EH (cell line): ENCODE data around the gene KASH5.

Experiments used
- DNase-seq: peaks from one replicate; pipeline ENCODE4 v3.0.0-alpha.2; 2015; ENCODE audit warnings: low read depth

KASH5 gene

DNA sequence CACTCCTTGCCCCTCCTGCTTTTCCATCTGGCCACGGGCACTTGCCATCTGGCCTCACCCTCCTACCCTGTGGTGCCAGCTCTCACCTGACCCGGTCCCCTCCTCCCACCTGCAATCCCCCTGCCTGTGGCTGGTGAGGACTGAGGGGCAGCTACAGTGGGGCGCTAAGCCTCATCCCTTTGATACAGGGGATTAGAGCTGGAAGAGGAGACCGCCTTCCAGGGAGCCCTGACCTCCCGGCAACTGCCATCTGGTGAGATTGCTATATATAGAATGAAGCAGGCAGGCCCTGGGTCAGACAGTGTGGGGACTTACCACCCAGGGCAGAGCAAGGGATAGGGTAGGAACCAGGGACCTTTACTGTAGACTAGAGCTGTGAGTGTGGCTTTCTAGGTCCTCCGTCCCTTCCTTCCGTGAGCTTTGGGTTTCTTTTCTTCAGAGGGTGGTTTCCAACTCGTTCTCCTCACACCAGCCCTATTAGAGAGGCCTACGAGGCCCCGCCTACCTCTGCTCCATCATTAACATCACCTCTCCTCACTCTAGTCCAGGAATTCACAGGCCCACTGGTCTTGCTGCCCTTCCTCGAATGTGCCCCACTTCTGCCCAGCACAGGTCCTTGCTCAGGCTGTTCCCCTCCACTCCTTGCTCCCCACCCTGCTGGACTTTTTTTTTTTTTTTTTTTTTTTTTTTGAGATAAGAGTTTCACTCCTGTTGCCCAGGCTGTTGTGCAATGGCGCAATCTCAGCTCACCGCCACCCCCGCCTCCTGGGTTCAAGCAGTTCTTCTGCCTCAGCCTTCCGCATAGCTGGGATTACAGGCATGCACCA lies 7.7 kb downstream of the KASH5 start:
- DNase-seq: no peak

DNA sequence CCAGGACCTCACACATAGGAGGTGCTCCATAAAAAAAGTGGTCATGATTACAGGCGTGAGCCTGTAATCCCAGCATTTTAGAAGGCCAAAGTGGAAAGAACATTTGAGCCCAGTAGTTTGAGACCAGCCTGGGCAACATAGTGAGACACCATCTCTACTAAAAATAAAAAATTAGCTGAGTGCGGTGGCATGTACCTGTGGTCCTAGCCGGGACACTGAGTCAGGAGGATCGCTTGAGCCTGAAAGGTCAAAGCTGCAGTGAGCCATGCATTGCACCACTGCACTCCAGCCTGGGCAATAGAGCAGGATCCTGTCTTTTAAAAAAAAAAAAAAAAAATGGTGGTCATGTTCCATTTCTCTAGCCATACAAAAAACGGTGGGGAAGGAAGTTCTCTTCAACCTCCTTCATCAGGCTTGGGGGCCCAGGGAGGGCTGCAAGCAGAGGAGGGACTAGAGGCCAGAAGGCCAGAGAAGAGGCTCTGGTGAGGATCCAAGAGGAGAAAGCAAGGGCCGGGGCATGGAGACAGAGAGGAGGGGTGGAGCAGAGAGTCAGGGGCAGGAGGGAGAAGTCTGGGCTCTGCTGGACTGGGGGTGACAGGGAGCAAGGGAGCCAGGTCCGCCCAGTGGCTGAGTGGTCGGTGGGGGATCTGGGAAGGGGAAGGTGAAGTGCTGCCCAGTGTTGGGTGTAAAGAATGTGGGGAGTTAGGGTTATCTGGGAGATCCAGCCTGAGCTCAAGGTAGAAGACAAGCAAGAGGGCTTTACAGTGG lies 8.9 kb downstream of the KASH5 start:
- no peak for DNase-seq

DNA sequence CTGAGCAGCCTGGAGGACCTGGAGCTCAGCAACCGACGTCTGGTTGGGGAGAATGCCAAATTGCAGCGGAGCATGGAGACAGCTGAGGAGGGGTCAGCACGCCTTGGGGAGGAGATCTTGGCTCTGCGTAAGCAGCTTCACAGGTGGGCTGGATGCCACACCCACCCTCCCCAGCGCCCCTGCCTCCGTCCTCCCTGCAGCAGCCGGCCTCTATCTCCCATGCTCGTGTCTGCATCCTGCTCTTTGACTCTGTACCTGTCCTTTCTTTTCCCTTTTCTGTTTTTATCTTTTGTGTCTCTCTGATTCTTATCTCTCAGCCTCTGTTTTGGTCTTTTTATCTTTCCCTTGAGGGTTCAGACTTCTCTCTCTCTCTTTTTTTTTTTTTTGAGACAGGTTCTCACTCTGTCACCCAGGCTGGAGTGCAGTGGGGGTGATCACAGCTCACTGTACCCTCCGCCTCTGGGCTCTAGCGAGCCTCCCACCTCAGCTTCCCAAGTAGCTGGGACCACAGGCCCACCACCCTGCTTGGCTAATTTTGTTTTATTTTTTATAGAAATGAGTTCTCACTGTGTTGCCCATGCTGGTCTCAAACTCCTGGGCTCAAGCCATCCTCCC lies 10.1 kb downstream of the KASH5 start:
- DNase-seq: no peak

DNA sequence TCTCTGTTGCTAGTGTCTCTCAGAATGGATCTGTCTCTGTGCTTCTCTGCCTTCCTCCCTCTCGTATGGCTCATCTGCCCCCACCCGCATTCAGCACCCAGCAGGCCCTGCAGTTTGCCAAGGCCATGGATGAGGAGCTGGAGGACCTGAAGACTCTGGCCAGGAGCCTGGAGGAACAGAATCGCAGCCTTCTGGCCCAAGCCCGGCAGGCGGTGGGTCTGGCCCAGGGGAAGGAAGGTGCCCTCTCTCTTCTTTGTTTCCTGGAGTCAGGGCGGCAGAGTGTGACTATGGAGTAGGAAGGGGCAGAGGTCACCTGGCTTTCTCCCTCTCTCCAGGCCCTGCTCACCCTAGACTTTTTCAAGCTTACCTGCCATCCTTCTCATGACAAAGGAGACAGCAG lies 10.9 kb downstream of the KASH5 start:
- no peak for DNase-seq

DNA sequence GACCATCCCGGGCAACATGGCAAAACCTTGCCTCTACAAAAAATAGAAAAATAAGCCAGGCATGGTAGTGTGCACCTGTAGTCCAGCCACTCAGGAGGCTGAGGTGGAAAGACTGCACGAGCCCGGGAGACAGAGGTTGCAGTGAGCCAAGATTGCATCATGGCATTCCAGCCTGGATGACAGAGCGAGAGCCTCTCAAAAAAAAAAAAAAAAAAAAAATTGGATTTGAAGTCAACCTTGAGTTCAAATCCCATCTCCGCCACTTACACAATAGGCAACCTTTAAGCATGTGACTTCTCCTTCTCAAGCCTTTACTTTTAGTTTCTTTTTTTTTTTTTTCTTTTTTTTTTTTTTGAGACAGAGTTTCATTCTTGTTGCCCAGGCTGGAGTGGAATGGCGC lies 12.0 kb downstream of the KASH5 start:
- peak; percentile 32 for DNase-seq

DNA sequence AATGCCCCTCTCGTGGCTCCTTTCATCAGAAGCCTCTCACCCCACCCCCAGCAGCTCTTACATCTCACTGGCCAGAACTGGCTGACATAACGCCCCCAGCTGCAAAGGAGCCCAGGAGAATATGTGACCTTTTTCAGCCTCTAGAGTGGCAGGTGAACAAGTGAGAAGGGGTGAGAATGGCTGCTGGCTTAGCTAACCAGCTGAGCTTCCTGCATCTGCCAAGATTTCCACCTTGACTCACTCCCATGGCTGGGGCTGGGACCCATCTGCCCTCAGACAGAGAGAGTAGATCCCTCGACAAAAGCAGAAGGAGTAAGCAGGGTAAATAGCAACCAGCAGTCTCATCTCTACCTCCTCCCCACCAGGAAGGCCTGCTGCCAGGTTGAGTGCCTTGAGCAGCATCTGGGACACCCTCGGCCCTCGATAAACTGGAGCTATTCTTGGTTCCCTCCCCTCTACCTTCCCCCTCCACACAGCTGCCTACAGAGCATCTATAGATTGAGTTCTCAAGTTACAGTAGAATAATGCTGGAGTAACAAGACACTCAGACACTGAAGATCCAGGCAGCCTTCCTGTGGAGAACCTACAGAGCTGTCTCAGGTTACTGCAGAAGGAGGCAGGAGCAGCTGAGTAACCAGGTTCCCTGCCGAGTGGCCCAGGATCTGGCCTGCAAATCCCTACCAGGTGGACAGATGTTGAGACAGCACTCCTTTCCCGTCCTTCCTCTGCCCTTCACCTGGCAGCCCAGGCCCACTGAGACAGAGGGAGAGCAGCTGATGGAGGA lies 15.5 kb downstream of the KASH5 start:
- DNase-seq: no peak

DNA sequence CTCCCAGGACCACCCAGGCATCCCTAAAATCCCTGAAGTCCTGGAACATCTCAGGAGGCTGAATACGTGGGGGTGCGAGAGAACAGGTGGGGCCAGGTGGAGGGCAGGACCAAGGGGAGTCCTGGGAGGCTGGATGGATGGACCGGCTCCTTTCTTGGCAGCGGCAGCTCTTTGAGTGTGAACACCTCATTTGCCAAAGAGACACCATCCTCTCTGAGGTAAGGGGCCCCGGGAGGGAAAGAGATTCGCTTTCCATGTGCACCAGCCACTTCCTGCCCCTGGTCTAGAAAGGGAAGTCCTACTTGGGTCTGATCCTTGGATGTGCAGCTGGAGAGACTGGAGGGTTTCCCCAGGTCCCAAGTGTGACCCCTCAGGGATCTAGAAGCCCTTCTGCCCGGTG lies 19.0 kb downstream of the KASH5 start:
- no peak for DNase-seq

DNA sequence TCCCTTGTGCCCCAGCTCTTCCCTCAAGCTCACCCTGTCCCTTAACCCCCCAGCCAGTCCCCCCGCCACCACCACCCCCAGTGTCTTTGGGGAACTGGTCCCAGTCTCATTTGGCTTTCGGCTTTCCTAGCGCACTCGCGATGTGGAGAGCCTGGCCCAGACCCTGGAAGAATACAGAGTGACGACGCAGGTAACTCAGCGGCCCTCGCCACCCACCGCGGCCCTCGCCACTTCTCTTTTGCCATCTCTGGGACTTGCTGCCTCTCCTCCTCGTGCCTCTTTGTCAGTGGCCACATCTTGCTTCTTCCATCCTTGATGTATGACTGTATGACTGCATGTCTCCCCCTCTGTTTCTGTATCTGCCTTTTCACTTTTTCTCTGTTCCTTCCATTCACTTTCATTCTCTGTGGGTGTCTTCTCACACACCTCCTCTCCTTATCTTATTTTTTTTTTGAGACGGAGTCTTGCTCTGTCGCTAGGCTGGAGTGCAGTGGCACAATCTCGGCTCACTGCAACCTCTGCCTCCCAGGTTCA lies 19.5 kb downstream of the KASH5 start:
- DNase-seq: no peak

DNA sequence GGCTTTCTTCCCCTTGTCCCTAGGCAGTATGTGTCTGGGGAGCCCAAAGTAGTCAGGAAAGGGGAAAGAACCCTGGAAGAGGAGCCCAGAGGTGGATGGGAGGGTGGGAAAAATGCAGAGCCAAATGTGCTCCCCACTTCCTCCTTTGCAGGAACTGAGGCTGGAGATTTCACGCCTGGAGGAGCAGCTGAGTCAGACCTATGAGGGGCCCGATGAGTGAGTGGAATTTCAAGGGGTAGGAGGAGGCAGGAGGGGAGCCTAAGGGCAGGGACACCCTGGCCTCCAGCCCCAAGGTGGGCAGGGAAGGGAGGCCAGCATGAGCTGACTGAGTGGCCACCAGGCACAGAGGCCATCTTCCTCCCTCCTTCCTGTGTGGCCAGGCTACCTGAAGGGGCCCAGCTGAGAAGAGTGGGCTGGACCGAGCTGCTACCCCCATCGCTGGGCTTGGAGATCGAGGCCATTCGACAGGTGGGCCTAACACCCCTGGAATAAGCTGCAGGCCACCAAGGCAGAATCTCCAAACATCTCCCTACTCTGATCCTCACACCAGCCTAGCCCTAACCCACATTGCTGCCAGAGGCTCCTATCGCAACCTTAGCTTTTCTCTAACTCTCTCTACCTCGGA lies 20.9 kb downstream of the KASH5 start:
- DNase-seq: peak; percentile 18

DNA sequence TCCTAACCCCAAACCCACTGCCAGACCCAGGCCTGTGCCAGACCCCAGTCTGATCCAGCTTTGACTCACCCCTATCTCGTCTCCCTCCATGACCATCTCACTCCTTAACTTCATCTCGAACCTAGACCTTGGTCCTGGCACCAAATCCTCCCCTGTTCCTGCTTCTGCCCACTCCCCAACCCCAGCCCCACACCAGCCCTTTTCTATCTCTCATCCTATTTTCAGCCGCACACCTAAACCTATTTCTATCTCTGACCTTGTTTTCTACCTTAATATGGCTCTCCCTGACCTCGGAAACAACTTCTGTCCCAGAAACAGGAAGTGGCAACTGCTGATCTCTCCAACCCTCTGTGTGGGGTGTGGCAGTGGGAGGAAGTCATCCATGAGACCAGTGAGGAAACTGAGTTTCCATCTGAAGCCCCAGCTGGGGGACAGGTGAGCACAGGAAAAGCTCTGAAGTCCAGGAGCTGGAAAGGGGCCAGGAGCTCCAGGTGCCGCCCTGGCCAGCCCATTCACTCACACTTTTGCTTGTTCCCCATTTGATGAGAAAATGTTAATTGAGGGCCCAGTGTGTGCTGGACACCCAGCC lies 21.5 kb downstream of the KASH5 start:
- no peak for DNase-seq

DNA sequence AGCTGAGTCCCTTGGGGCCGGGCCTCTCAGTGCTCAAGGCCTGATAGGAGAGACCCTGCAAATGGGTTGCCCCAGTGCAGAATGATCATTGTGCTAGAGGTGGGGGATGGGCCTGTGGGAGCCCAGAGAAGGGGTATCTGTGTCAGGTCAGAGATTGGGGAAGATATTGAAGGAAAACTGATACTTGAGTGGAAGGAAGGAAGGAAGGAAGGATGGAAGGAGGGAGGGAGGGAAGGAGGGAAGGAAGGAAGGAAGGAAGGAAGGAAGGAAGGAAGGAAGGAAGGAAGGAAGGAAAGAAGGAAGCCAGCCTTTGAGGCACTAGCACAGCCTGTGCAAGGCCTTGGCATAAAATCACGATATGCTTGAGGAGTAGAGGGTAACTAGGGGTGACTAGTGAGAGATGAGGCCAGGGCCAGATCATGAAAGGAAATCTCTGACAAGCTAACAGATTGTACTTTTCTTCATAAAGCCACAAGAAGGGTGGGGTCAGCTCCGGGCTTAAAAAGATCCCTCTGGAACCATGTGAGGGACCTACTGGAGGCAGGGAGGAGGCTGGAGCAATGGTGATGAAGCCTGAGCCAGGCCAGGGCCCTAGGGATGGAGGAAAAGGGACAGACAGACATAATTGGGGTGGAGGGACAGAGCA lies 23.8 kb downstream of the KASH5 start:
- no peak for DNase-seq

DNA sequence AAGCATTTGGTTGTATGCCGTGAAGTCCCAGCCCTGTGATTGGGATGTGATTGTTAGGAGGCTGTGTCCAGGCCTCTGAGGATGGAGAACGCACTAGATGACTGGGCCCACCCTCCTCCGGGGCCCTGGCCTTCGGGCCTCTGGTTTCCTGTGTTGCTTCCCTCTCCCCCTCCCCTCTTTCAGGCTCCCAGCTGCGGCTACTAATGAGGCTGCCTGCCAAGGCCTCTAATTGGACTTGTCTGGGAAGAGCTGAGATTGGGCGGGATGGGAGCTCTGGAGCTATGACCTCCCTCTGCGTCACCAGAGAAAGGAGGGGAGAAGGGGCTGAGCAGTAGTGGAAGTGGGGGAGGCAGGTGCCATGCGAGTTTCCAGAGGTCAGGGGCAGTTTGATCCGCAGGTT lies 25.3 kb downstream of the KASH5 start:
- DNase-seq: peak; percentile 37

DNA sequence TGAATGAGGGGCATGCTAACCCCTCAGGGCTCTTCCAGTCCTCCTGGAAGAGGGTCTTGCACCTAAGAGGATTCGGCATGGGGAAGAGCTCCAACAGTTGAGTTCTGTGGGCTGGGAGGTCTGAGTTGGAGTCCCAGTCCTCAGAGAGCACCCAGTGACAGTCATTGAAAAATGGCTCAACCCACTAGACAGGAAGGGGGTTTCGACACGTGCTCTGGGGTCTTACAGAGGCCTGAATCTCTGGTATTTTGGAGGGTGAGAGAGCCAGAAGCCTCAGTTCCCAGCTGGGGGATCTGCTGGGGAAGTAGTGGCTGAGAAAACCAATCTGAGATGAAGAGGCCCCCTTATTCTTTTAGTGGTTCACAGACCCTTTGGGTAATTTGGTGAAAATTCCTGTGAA lies 26.2 kb downstream of the KASH5 start:
- DNase-seq: no peak

DNA sequence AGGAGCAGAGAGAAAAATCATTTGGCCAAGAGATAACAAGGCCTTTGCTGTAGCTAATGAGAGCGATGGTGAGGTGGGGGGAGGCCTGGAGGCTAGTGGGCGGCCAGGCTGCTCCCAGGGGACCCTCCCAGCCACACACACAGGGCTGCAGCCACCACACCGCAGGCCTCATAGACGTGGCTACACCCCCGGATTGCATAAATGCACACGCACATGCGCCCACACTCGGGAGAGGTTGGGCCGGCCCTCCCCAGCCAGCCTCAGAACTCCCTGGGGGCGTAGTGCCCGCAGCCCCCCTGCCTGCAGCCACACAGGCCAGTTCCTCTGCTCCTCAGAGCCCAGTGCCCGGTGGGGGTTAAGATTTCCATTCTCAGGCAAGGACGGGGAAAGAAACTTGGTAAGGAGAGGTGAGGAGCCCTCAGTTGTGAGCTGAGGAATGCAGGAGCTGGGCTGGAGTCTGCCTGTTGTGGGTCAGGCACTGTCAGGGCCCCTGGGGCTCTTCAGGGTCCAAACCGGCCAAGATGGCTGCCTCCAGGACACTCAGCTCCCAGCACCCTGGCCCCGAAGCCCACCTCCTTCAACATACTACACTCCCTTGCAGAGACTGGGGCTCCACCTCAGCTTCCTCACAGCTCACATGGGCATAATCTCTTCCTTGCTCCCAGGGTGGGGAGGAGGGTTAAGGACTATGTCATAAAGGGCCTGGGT lies 27.2 kb downstream of the KASH5 start:
- DNase-seq: no peak

DNA sequence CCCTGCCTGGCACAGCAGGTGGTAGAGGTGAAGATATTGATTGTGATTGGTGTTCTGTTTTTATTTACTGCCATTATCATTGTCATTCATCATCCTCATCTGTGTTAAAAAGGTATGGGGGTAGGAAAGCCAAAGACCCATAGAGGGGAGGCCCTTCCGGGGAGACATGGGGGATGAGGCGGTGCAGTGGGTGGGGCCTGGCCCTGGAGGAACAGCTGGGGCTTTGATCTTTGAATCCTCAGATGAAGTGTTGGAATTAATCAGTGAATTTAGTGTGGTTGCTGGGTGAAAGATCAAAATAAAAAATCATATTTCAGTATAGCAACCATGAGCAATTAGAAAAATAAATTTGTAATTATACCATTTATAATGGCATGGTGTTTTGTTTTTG lies 27.8 kb downstream of the KASH5 start:
- DNase-seq: no peak

DNA sequence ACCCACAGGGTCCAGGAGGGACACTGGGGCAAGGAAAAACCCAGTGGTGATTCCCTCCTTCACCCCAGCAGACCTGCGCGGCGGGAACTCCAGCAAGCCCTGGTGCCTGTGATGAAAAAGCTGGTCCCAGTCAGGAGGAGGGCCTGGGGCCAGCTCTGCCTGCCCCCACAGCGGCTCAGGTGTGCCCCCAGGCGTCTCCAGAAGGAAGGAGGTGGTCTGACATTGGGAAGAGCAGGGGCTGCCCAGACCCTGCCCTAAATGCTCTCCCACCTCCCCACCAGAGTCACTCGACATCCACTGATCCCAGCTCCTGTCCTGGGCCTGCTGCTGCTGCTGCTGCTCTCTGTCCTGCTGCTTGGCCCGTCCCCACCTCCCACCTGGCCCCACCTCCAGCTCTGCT lies 29.0 kb downstream of the KASH5 start:
- DNase-seq: no peak

DNA sequence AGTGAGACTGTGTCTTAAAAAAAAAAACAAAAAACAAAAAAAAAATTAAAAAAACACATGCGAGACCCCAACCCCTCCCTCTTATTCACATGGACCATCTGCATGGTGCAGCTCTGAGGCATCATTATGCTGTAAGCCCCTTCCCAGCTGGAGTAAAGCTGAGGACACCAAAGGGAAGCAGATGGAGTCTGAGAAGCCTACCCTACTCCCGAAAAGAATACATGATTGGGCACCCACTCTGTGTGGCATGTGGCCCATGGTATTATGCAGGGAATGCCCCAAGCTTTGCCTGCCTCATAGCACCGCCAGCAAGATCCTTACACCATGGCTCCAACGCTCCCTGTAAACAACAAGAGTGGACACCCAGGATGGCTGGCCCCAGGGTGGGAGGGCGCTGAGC lies 30.5 kb downstream of the KASH5 start:
- DNase-seq: no peak

DNA sequence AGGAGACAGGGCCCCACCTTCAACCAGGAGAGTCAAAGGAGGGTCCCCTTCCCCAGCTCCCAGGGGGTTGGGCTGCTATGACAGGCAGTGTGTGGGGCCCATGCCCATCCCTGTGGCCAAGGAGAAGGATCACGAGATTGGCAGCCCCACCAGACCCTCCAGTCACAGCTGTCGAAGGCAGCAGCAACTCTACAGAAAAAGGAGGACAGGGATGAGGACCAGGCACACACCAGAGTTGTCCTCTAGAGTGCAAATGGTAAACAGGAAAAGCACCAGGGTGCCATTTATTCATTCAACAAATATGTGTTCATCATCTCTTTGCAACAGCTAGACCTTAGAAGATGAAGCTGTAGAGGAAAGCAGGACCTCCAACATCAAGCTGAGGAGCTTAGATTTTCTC lies 31.1 kb downstream of the KASH5 start:
- DNase-seq: no peak

DNA sequence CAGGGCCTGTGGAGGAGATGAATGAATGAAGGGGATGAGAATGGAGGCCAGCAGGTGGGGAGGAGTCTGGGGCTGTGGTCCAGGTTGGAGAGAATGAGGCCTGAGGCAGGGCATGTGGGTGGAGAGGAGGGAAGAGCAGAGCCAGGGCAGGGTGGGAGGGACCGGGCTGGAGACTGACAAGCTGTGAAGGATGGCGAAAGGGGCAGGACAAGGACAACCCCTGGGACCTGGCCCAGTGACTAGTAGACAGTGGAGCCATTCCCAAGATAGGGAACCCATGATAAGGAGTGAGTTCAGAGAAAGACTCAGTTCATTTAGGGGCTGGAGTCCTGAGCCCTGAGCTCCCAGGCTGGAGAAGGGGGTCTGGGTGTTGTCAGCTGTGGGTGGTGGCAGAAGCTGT lies 32.2 kb downstream of the KASH5 start:
- DNase-seq: no peak
